C1 segment of cervical spinal cord (tissue), 14 donors: ENCODE measurements around the gene SPCS1.

Source experiments
- DNase-seq, 14 donors: peaks; one replicate each; lab custom pipeline; 2025; lab: John Stamatoyannopoulos, UW

Gene SPCS1

GRCh38 chr3:52730681-52731080 is 24.8 kb downstream of the SPCS1 start:
- no peak for DNase-seq

- DNase-seq, result no peak
Measured at GRCh38 chr3:52731590-52731989, 25.7 kb downstream of the SPCS1 start.

GRCh38 chr3:52733256-52733891 is 27.5 kb downstream of the SPCS1 start:
- no peak for DNase-seq

- DNase-seq, result no peak
Measured at GRCh38 chr3:52739730-52740129, 33.8 kb downstream of the SPCS1 start.

GRCh38 chr3:52742418-52743041 is 36.6 kb downstream of the SPCS1 start:
- no peak for DNase-seq

- DNase-seq, result no peak
Measured at GRCh38 chr3:52743152-52743551, 37.2 kb downstream of the SPCS1 start.

- no peak for DNase-seq
Measured at GRCh38 chr3:52743721-52744120, 37.8 kb downstream of the SPCS1 start.

- no peak for DNase-seq
Measured at GRCh38 chr3:52752045-52752660, 46.2 kb downstream of the SPCS1 start.

GRCh38 chr3:52754373-52754772 is 48.5 kb downstream of the SPCS1 start:
- no peak for DNase-seq

GRCh38 chr3:52756141-52756540 is 50.2 kb downstream of the SPCS1 start:
- no peak for DNase-seq
